ENCODE measurements around the gene RPS24.

Gene RPS24

DNA sequence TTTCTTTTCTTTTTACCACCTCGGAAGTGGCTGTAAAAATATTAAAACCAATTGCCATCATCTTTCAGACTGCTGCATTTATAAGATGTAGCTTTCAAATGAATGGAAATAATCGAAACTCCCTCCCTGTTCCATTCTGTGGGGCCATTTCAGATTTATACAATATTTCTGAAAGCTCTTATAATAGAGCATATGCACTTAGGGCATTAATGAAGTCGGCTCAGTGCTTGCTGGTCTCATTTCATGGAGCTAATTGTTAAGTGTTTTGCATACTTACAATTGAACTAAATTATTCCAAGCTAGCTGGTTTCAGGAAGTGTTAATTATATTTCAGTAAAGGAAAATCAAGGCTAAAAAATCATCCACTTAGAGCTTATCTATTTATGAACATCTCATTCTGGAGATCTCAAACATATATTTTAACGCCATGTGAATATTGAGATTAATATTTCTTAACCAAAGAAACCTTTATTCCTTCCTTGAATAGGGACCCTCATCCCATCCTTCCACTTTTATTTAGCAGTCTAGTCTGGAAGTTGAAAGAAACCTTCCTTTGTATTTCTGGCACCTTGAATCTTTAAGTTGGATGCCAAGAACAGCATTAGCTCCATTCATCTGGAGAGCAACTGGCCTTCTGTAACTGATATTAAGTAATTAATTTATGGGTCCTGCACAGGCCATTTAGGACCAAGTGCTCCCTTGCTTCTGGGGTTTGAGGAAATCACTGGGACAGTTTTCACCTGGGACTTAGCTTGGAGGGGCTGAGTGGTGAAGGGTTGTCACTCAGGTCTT lies 45.1 kb downstream of the RPS24 start:
- DNase-seq, result no peak
- Mint-ChIP-seq H3K4me3 (no peak overlapping the region), H3K36me3 (ENCODE audit: low read depth) (peaks cover 5% of the 10 kb centered on the region), H3K27me3 (ENCODE audit: low read depth, poor library complexity) (peaks cover 2% of the 10 kb centered on the region), H3K27ac (no peak overlapping the region), H3K9me3 (peaks cover 34% of the 10 kb centered on the region), H3K4me1 (no peaks in the 10 kb centered on the region)
- TF ChIP-seq, protein P1, sequence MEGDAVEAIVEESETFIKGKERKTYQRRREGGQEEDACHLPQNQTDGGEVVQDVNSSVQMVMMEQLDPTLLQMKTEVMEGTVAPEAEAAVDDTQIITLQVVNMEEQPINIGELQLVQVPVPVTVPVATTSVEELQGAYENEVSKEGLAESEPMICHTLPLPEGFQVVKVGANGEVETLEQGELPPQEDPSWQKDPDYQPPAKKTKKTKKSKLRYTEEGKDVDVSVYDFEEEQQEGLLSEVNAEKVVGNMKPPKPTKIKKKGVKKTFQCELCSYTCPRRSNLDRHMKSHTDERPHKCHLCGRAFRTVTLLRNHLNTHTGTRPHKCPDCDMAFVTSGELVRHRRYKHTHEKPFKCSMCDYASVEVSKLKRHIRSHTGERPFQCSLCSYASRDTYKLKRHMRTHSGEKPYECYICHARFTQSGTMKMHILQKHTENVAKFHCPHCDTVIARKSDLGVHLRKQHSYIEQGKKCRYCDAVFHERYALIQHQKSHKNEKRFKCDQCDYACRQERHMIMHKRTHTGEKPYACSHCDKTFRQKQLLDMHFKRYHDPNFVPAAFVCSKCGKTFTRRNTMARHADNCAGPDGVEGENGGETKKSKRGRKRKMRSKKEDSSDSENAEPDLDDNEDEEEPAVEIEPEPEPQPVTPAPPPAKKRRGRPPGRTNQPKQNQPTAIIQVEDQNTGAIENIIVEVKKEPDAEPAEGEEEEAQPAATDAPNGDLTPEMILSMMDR (IDR thresholded peaks at IDR 0.05), result no peak

DNA sequence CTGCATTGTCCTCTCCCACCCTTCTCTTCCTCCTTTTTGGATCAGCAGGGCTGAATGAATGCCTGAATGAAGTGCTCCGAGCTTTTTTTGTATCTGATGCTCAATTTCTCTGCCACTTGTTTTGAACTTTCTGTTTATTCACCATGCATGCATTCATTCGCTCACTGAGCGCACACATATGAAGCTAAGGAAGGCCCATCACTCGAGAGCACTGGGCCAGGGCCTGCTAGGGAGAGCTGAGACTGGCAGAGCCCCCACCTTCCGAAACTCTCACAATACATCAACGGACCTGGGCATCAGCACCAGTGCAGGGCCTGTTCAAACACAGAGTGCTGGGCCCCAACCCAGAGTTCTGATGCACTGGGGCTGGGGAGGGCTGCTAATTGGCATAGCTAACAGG lies 45.7 kb downstream of the RPS24 start:
- Mint-ChIP-seq H3K27me3 (ENCODE audit: low read depth, poor library complexity) (peaks cover 2% of the 10 kb centered on the region), H3K9me3 (peaks cover 27% of the 10 kb centered on the region), H3K27ac (no peak overlapping the region), H3K4me3 (no peak overlapping the region), H3K36me3 (ENCODE audit: low read depth) (peaks cover 1% of the 10 kb centered on the region), H3K4me1 (no peaks in the 10 kb centered on the region)
- DNase-seq, result no peak
- TF ChIP-seq, protein P1 (IDR thresholded peaks at IDR 0.05), result no peak

DNA sequence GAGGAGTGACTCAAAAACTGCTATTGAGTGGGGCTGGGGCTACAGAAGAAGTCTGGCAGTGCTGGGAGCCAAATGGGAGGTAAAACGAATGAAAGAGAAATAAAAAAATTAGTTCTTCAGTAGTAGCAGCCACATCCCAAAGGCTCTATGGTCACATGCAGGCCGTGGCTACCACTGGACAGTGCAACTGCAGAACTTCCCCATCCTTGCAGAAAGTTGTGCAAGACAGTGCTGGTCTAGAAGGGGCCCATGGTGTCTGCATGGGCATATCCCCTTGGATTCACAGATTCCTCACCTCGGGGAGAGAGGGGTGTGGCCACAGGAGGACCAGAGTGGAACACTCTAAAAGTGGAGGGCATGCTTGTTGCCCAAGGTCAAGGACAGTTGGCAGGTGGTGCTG lies 47.6 kb downstream of the RPS24 start:
- H3K36me3 Mint-ChIP-seq (ENCODE audit: low read depth), result no peaks in the 10 kb centered on the region
- peaks cover 13% of the 10 kb centered on the region for H3K9me3 Mint-ChIP-seq
- peaks cover 5% of the 10 kb centered on the region for H3K27me3 Mint-ChIP-seq (ENCODE audit: low read depth, poor library complexity)
- TF ChIP-seq, protein P1 (IDR thresholded peaks at IDR 0.05), result no peak
- no peak for DNase-seq
- H3K4me1 Mint-ChIP-seq, result peaks cover 6% of the 10 kb centered on the region
- H3K4me3 Mint-ChIP-seq, result no peak overlapping the region
- no peak overlapping the region for H3K27ac Mint-ChIP-seq

GRCh38 chr10:78082636-78083035 lies 49.0 kb downstream of the RPS24 start:
- H3K27ac Mint-ChIP-seq, result no peak overlapping the region
- peaks cover 7% of the 10 kb centered on the region for H3K9me3 Mint-ChIP-seq
- H3K36me3 Mint-ChIP-seq (ENCODE audit: low read depth), result no peaks in the 10 kb centered on the region
- DNase-seq, result no peak
- H3K4me1 Mint-ChIP-seq, result peaks cover 16% of the 10 kb centered on the region
- H3K27me3 Mint-ChIP-seq (ENCODE audit: low read depth, poor library complexity), result peaks cover 5% of the 10 kb centered on the region
- no peak overlapping the region for H3K4me3 Mint-ChIP-seq
- TF ChIP-seq, protein P1 (IDR thresholded peaks at IDR 0.05), result no peak
